CD4-positive, alpha-beta T cell treated with Interleukin-4 for 4 hours (primary cell): Measurements from ENCODE around the gene CRB3.

Experiments
- DNase-seq: peaks from one replicate; pipeline ENCODE4 v3.0.0-alpha.2; 2020

CRB3 gene

DNA sequence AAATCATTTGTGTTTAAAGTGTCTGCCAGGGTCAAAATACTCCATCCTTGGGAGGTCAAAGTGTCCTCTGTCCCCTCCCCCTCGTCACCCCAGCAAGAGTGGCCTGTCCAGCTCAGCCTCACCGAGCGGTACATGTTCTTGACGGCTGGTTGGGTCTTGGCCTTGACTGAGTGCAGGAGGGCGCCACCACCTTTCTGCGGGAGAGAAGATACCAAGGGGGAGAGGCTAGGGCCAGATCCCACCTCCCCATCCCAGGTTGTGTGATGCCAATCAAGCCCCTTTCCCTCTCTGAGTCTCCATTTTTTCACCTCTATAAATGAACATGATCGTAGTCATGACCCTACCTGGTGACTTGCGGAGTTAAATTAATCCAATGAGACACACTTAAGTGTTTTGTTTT lies 6.1 kb downstream of the CRB3 start:
- no peak for DNase-seq

DNA sequence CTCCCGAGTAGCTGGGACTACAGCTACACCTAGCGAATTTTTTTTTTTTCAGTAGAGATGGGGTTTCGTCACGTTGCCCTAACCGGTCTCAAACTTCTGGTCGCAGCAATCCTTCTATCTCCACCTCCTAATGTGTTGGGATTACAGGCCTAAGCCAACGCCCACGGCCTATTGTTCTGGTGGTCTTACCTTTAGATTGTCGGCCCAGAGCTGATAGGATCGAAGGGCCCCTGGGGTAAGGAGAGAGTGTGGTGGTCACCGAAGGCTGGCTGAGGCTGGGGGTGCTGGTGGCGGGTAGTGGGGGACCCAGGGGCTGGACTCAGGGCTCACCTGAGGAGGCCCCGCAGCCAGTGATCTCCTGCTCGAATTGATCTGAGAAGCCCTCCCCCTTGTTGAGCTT lies 7.0 kb downstream of the CRB3 start:
- no peak for DNase-seq

DNA sequence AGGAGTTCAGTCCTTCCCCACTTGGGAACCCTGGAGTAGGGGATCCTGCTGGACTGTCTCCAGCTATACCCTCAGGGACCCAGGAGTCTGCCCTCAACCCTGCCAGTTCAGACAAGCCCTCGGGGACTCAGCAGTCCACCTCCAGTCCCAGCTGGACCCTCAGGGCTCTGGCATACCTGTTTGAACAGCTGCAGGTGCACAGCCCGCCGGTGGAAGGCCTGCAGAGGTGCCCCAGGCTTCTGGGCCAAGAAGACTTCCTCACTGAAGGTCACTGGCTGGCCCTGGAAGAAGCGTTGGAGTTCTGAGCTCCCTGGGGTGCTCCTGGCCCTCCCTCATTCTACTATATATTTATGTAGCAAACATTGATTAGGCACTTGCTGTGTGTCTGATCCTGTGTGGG lies 8.6 kb downstream of the CRB3 start:
- no peak for DNase-seq

DNA sequence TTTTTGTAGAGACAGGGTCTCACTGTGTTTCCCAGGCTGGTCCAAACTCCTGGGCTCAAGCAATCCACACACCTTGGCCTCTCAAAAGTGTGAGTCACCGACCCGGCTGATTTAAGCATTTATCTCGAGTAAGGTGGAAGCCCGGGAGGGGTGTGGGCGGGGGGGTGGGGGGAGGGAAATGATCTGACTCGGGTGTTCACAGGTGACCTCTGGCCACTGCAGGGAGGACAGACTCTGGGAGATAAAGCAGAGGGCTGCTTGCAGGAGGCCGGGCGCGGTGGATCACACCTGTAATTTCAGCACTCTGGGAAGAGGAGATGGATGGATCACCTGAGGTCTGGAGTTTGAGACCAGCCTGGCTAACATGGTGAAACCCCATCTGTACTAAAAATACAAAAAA lies 9.6 kb downstream of the CRB3 start:
- DNase-seq, result no peak

DNA sequence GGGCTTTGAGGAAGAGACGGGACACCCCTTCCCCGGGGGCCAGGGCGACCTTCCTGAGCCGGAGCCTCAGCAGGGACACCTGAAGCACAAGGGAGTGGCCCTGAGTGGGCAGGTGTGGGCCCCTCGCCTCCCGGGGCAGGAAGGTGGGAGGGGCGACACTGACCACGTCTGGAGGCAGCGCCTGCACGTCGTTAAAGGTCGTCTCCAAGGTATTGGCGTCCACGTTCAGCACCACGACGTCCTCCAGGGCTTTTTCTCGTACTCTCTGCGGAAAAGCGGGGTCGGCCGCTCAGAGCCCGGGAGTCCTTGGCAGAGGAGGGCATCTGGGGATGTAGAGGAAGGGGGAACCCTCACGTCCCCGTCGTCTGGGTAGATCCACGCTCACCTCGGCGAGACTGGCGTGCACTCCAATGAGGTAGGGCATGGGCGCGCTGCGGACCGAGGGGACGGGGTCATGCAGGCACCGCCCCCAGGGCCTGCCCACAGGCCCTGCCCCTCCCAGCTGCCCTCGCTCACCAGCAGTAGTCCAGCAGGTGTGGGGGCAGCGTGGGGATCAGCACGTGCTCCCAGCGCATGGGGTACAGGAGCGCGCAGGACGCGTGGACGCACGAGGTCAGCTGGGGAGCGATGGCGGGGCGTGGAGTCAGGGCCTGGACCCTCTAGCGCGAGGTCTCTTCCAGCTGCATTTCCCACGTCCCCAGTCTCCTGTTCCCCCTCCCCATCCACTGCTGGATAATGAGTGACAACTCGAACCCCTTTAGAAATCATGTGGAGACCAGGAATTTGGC lies 11.4 kb downstream of the CRB3 start:
- no peak for DNase-seq

DNA sequence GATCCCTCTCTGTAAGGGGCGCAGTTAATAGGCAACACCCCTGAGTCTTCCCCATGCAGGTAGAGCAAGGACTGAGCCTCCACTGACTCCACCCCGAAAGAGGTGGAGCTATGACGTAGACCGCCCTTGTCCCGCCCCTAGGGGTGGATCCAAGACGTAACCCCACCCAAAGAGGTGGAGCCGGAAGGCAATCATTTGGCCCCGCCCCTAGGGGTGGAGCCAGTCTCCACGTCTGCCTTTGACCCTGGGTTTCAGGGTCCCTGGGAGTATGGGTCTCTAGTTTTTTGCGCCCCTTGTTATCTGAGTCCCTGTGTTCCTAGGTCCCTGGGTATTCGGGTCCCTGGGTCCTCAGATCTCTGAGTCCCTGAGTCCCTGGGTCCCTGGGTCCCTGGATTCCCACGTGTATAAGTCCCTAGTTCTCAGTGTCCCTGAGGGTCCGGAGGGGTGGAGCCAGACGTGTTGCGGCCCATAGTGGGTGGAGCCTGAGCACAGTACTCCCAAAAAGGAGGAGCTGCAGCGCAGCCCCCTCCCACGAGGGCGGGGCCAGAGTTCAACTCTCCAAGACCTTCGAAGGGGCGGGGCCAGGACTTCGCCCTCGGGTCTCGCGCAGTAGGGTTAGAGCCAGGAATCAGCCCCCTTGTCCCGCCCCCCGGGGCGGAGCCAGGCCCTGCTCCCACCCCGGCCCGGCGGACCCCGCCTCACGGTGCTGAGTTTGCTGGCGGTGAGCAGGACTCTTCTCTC lies 12.3 kb downstream of the CRB3 start:
- DNase-seq, result peak; percentile 14

DNA sequence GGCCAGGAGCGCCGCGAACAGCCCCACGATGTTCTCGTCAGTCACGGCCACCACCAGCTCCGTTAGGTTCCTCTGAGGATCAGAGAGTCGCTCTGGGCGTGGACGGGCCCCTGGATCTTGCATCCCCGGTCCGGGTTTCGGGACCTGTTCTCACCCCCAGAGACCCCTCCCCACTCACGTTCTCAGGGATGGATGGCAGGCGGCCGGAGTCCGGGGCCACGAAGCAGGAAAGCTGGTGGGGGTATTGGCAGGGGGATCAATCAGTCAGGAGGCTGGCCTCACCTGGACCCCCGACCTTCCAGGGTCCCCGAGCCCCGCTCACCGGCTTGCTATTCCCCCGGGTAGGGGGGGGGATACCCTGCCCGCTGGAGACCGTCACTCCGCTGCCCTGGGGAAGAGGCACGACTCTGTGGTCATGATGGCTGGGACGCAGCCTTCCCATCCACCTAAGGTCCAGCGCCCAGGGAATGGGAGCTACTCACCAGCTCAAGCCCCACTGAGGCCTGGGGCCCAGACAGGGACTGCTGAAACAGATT lies 12.9 kb downstream of the CRB3 start:
- no peak for DNase-seq

DNA sequence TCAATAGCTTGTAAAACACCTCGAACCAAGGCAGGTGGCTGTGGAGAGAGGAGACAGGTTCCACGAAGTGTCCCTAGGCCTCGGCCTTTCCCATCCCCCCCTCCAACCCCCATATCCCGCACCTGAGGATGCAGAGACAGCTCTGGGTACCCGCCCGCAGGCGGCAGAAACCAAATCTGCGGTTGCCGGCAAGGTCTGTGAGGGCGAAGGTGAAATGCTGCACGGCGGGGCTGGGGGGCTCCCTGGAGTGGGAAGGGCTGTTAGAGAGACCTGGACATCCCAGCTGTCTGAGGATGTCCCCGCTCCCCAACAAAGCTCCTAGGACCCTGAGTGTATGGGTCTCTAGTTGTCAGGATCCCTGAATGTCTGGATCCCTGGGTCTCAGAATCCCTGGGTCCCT lies 14.7 kb downstream of the CRB3 start:
- no peak for DNase-seq

DNA sequence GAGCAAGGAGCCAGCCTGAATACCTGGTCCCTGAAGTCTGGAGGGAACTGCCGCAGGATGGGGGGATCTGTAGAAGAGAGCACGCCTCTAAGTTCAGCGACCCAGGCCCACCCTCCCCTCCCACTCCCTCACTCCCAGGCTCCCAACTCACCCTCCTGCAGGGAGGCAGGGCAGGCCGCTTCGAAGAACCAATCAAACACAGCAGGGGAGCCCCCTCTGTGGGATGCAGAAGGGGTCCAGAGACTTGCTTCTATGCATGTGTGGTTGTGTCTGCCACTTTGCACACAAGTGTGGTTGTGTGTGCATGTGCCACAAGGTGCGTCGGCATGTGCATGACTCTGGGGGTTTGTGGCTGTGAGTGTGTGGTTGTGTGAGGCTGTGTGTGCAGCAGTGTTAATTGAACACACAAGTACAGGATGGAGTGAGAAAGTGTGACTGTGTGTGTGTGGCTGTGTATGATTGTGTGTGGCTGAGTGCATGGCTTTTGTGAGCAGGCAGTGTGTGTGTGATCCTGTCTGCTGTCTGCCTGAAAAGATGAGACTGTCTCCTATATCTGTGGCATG lies 15.8 kb downstream of the CRB3 start:
- peak; percentile 19 for DNase-seq

DNA sequence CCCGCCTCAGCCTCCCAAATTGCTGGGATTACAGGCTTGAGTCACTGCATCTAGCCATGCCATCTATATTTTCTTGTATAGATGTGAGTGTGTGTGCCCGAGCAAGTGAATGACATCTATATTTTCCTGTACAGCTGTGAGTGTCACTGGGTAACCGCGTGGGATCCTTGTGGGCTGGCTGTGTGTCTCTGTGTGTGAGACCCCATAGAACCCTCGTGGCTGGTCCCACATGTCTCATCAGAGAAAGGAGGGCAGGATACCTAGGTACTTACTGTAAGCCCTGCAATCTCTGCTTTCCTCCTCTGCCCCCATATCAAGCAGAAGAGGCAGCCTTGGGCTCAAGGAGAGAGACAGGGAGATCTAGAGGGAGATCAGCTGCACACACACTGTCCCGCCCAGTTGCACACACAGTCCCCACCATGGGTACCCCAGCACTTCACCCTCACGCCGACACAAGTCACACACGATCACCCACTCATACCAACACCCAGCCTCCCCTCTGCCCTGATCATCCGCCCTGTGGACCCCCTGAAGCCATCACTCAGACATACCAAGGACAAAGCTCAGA lies 16.9 kb downstream of the CRB3 start:
- DNase-seq, result peak; percentile 19

DNA sequence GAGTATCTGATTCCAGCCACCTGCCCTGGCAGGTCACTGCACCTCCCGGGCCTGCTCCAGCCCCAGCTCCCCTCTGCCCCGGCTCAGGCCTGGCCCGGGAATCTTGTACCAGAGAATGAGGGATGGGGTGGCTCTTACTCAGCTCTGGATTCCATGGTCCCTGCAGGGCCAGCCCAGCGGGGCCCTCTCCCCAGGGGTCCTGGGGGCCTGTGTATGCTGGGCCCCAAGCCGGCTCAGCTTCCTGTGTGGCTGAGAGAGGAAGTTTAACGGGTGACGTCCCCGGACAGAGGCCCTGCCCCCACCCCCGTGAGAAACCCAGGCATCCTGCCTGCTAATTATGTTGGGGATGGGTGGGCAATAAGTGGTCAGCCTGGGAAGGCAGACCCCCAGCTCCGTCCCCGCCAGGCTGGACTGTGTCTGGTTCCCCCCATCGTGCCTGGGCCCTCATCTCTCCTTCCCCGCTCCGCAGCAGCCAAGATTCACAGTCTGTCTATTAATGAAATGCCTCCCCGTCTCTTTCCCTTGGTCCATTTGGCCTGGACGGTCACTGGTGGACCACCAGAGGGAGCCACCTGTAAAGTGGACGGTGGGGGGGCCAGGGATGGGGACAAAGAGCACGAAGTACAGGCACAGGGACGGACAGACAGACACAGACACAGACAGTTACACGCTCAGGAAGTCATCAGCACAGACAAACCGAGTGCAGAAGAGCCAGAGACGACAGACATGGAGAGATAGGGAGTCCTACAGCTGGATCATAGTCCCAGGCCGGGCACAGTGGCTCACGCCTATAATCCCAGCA lies 17.7 kb downstream of the CRB3 start, which contains the start of gene DENND1C:
Gene DENND1C, minus strand, starts transcription at position 247 of the 802 bp plus-strand sequence. Its CDS starts 92 bp downstream, at position 155.
- peak; percentile 62 for DNase-seq

DNA sequence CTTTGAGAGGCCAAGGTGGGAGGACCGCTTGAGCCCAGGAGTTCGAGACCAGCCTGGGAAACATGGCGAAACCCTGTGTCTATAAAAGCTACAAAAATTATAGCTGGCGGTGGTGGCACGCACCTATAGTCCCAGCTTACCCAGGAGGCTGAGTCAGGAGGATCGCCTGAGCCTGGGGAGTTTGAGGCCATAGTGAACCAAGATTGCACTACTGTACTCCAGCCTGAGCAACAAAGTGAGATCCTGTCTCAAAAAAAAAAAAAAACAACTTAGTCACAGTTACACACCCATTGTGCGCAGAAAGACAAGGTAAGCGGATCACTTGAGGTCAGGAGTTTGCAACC lies 18.2 kb downstream of the CRB3 start:
- peak; percentile 10 for DNase-seq

DNA sequence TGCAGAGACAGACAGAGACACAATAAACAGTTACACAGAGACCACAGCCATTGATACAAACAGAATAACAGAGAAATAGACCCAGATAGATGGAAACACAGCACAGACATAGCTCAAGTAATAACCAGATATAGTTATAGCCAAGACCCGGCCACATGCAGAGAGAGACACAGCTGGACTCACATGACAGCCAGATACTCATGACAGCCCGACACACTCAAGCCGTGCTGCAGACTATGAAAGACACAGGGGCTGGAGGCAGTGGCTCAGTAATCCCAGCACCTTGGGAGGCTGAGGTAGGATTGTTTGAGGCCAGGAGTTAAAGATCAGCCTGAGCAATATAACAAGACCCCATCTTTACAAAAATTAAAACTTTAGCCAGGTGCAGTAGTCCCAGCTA lies 19.2 kb downstream of the CRB3 start:
- no peak for DNase-seq

DNA sequence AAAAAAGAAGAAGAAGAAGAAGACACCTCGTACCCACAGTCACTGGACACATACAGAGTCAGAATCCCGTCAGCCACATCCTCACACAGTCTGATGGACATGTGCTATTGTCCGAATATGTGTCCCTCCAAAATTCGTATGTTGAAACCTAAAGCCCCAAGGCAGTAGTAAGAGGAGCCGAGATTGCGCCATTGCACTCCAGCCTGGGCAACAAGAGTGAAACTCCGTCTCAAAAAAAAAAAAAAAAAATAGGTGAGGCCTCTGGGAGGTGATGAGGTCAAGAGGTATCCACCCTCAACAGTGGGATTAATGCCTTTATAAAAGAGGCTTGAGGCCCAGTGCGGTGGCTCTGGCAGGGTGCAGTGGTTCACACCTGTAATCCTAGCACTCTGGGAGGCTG lies 20.2 kb downstream of the CRB3 start:
- no peak for DNase-seq

DNA sequence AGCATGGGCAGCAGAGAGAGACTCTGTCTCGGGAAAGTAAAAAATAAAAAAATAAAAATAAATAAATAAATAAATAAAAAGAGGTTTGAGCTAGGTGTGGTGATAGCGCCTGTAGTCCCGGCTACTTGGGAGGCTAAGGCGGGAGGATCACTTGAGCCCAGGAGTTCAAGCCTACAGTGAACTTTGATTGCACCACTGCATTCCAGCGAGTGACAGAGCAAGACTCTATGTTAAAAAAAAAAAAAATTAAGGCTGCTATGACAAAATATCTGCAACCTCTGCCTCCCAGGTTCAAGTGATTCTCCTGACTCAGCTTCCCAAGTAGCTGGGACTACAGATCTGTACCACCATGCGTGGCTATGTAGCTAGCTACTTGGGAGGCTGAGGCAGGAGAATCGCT lies 20.8 kb downstream of the CRB3 start:
- no peak for DNase-seq

DNA sequence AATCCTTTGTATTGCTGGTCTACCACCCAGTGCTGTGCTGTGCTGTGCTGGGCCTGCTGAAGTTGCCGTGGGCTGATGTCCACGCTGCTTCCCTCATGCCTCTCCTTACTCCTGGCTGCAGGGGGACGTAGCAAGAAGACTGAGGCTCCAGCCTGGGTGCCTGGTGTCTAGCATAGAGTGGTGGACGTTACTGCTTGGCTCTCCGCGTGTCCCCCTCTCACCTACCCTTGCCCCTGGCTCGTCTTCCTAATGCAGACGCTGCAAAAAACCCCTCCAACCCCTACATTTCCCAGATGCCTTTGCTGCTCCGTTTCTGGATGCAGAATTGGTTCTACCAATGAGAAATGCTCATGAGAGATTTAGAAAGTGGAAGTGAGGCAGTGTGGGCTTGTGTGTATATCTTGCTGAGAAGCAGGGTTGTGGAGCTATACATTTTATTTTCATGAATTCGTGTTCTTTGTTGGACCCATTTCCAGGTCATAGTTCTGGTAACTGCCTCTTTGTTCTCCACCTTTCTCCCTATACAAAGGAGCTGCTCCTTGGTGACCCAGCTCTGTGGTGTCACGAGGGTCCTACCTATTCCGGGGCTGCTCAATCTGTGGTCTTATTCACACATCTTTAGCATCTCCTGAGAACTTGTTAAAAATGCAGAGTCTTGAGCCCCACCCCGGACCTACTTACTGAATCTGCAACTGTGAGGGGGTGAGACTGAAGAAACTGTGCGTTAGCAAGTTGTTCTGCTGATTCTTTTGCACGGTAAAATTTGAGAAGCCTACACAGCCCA lies 25.4 kb downstream of the CRB3 start:
- DNase-seq, result peak; percentile 39

DNA sequence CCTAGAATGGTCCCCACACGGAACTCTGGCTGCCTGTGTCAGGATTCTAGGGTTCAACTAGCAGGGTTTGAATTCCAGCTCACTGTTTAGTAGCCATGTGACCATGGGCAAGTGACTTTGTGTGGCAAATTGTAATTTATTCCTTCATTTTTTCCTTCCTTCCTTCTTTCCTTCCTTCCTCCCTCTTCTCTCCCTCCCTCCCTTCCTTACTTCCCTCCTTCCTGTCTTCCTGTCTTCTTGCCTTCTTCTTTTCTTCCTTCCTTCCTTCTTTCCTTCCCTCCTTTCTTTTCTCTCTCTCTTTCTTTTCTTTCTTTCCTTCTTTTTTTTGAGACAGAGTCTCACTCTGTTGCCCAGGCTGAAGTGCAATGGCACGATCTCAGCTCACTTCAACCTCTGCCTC lies 26.1 kb downstream of the CRB3 start:
- DNase-seq, result no peak

DNA sequence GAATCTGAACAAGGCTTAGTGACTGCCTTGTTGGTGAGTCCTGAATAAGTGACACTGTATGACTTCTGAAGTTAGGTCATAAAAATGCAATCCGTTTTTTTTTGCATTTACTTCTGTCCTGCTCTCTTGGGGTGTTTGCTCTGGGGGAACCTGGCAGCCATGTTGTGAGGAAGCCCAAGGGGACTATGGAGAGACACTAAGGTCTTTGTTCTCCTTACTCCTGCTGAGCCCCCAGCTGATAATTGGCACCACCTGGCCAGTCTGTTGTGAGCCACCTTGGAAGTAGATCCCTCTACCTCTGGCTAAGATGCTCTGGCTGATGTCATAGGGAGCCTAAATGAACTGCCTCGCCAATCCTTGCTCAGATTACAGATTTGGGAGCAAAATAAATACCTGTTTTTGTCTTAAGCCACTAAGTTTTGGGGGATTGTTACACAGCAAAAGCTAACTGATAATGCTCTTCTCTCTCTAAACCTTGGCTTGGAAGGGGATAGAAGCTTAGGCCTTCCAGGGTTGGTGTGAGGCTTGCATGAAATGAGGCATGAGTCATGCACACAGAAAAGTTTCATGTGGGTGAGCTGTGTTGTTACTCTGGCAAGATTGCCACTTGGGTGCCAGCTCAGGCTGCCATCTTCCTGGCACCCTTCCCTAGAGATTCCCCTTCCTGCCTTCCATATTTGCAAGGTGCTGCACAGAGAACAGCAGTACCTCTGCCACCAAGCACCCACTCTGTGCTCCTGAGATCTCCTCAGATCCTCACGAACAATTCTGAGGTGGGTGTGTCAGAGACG lies 27.9 kb downstream of the CRB3 start:
- no peak for DNase-seq

DNA sequence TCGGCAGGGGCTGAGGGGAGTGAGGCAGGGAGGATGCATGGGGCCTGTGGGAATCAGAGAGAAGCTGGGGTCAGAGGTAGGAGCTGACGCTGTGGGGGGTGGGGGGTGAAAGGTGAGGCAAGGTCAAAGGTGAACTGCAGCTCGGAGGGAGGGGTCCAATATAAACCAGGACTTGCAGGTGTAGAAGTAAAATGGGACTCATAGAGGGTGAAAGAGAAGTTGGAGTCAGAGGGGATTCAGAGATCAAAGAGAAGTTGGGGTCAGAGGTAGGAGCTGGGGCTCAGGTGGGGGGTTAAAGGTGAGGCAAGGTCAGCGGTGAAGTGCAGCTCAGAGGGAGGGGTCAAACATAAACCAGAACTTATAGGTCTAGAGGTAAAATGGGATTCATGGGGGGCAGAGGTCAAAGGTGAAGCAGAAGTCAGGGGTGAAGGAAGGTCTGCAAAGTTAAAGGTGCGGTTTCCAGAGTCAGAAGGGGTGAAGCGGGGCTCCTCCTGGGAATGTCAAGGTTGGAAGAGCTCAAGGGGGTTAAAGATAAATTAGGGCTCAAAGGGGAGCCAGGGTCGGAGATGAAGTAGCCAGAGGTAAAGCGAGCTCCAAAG lies 30.5 kb downstream of the CRB3 start:
- DNase-seq, result no peak

DNA sequence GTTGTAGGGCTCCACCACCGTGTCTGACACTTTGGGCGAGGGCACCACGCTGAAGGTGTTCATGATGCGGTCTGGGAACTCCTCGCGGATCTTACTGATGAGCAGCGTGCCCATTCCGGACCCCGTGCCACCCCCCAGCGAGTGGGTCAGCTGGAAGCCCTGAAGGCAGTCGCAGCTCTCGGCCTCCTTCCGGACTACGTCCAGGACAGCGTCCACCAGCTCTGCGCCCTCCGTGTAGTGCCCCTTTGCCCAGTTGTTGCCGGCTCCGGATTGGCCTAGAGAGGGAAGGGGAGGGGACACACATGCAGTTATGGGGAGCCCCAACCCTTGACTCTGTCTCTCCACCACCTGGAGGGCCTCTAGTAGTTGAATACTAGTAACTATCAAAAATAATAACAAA lies 31.9 kb downstream of the CRB3 start:
- DNase-seq, result no peak
